ENCODE data around the gene CCR7. TPM values are rescaled to one million over a fixed set of nuclear protein-coding genes. Genes with fewer than 3 reads are reported as not detected.
A peak's percentile ranks its signal among the peaks of the same experiment; 100 is the strongest.

CCR7 gene
- total RNA-seq, 4 donors from 2014 or later, result 0.12 to 0.95 (median 0.53) TPM; not detected in 1

DNA sequence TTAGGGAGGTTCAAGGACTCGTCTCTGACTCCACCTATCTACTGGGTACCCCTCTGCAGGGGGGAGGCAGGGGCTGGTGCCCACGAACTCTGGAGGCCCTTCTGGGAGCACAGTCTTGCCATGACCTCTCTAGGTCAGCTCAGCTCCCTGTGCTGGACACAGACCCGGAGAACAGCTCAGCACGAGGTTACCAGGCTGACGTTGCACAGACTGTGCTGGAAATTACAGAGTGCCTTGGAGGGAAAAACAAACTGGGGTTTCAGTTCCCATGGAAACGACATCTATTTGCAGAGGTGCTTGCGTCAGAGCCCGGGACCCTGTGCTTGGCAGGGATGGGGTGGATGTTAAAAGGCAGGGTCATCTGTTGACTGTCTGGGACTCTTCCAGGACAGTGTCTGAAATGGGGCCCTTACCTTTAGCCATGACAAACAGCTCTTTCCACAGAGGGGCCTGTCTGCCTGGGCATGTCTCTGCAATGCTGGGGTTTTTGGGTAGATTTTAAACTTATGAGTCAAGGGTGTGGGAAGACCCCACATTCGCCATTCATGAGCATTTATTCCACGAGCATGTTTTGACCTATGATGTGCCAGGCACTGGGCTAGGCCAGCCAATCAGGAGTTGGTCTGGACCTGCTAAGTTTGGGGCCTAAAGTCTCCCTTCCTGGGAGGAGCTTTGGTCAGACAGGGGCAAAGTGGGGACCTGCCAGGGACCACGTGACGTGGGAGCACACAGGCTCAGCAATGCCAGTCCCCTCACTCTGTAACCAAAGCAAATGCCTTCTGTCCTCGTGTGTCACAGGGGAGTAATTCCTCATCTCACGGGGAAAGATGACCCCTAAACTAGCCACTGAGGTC is 22.5 kb downstream of the CCR7 start:
- no peaks in the 10 kb centered on the region for H3K36me3 ChIP-seq
- no peaks in the 10 kb centered on the region for H3K27me3 ChIP-seq
- no peak overlapping the region for H3K4me3 ChIP-seq
- WGBS, 2 donors, result 18 to 22% methylated on average over 10 to 11 of the region's 14 CpGs
- peak overlapping the region; percentile 69 to 95 (median 89) for H3K27ac ChIP-seq
- DNase-seq, result no peak
- TF ChIP-seq POLR2A (IDR thresholded peaks at IDR 0.05) (peak in 1 of 4 donors; percentile 19), CTCF (IDR thresholded peaks at IDR 0.05) (no peak)
- intact Hi-C loops (cut with DNase I), result no loop called here
- peaks cover 39 to 83% (median 68%) of the 10 kb centered on the region in 3 donors for H3K4me1 ChIP-seq
- no peaks in the 10 kb centered on the region for H3K9me3 ChIP-seq

- DNase-seq, result no peak
- Histone ChIP-seq H3K36me3 (no peaks in the 10 kb centered on the region), H3K27me3 (no peaks in the 10 kb centered on the region), H3K9me3 (no peaks in the 10 kb centered on the region), H3K27ac (peak overlapping the region; percentile 69 to 95 (median 89)), H3K4me1 (peaks cover 33 to 83% (median 68%) of the 10 kb centered on the region in 3 donors), H3K4me3 (no peak overlapping the region)
- TF ChIP-seq CTCF (IDR thresholded peaks at IDR 0.05), result no peak
- TF ChIP-seq POLR2A (IDR thresholded peaks at IDR 0.05), result peak in 1 of 4 donors; percentile 4
- intact Hi-C loops (cut with DNase I), result no loop called here
- 36 to 37% methylated on average over 15 to 18 of the region's 18 CpGs for WGBS, 2 donors
Observed at GRCh38 chr17:40541873-40542557, 23.3 kb downstream of the CCR7 start.

- no peak for DNase-seq
- H3K4me1 ChIP-seq, result peaks cover 39 to 86% (median 73%) of the 10 kb centered on the region in 3 donors
Observed at GRCh38 chr17:40541060-40541872, 24.0 kb downstream of the CCR7 start.

GRCh38 chr17:40540448-40540847 is 24.8 kb downstream of the CCR7 start:
- DNase-seq, result no peak
- intact Hi-C loops (cut with DNase I), result no loop called here
- peaks cover 43 to 94% (median 81%) of the 10 kb centered on the region in 3 donors for H3K4me1 ChIP-seq
- TF ChIP-seq CTCF (IDR thresholded peaks at IDR 0.05), result no peak
- no peak for TF ChIP-seq POLR2A (IDR thresholded peaks at IDR 0.05)
- H3K36me3 ChIP-seq, result no peaks in the 10 kb centered on the region
- peak overlapping the region; percentile 52 to 95 (median 89) for H3K27ac ChIP-seq
- H3K4me3 ChIP-seq, result no peak overlapping the region
- no peaks in the 10 kb centered on the region for H3K27me3 ChIP-seq
- H3K9me3 ChIP-seq, result no peaks in the 10 kb centered on the region
- WGBS, 2 donors, result 90 to 92% methylated on average over 2 to 4 of the region's 8 CpGs

More at GRCh38 chr17:40541060-40541872, 24.0 kb downstream of the CCR7 start:
- Histone ChIP-seq H3K4me3 (no peak overlapping the region), H3K36me3 (no peaks in the 10 kb centered on the region), H3K27ac (peak overlapping the region; percentile 69 to 95 (median 89)), H3K9me3 (no peaks in the 10 kb centered on the region), H3K27me3 (no peaks in the 10 kb centered on the region)
- intact Hi-C loops (cut with DNase I), result no loop called here
- TF ChIP-seq POLR2A (IDR thresholded peaks at IDR 0.05) (no peak), CTCF (IDR thresholded peaks at IDR 0.05) (no peak)
- 63 to 86% methylated on average over 13 to 19 of the region's 20 CpGs for WGBS, 2 donors
